HG02623 (cell line): ENCODE measurements around the gene RALGAPA2.
"Not testable (repeated sequence)": the region's sequence is repeated elsewhere in the genome, so short reads cannot be mapped to it uniquely, and the experiment has no call there.

ENCODE experiments used
- ATAC-seq: cut with Tn5 transposase; IDR thresholded peaks from one replicate; pipeline ENCODE4 v1.9.1; 2021; ENCODE audit warnings: moderate library complexity; ENCODE audit not compliant: unreplicated experiment

Gene RALGAPA2

DNA sequence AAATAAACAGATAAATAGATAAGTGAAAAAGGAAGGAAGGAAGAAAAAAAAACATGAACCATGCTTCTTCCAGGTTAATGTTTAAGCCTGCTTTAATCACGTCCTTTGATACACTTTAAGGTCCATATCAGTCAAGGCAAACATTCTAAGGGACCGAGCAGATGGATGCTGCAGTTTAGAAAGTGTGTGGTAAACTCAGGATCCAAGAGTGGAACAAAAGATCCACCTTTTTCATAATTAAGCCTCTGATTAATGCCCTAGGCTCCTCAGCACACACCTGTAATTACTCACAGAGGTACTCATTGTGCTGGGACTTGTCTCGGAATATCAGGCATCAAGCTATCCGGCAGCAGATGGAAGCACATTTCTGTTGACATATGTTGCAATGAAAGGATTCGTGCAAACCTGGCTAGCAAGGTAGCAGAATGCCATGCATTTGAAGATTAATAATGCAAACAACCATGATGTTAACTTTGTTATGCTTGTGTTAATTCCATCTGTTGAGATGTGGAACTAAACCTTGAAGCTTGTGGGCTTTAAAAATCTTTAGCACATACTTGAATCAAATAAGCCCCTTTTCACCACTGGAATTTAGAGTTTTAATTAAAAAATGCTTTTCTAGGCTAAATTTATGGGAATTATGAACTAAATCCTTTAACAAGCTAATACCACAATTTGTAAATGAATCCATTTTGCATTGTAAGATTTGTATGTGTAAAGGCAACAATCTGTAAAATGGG, 163.7 kb downstream of the RALGAPA2 start:
- no peak for ATAC-seq

DNA sequence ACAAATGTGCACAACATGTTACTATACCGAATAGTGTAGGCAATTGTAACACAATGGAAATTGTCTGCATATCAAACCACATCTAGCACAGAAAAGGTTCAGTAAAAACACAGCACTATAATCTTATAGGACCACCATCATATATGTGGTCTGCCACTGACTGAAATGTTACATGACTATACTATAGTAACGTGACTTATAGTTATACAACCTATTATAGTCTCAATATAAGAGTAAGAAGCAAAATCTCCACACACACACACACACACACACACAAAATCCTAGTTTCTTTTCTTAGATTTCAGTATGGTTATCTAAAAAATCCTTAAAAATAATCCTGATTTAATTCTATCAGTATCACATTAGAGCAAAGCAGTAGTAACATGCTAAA, 164.6 kb downstream of the RALGAPA2 start:
- no peak for ATAC-seq

DNA sequence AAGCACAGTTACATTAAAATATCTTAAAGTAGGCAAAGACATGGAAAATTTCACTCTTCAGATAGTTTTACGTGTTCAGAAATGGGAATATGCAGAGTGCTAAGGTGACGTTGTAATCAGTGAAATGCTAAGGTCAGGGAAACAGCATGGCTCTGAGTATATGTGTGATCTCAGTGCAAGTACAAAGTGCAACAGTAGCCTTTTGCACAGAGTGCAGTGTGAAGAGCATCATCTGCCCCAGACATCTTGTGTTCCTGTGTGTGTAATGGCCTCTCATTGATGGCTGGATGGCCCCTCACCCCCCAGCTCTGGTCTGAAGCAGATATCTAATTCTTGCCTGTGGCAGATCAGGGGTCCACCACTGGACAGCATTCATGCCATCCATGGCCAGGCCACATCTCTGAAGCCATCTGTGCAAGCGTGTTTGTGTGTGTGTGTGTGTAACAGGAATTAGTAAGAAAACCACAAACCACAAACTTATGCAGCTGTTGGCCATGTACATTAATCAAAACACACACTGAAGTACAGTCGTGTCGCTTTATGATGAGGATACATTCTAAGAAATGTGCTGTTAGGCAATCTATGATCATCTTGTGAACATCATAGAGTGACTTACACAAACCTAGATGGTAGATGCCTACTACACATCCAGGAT, 165.1 kb downstream of the RALGAPA2 start:
- no peak for ATAC-seq

DNA sequence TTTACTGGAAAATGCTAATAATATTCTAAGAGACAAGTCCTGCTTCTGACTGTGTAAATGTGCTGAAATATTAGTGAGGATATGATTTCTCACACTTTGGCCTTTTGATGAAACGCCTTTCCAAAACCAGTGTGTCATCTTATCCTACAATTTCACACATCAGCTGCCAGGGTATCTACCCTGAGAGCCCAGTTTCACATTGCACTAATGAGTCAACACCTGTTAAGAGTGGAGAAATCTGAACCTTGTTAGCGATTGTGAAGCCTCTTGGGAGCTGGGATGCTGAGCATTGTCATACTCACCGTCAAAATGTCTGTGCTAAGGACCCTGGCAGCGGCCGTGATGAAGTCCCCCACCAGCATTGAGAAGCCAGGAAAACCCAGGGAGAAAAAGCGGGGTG, 166.0 kb downstream of the RALGAPA2 start:
- no peak for ATAC-seq

DNA sequence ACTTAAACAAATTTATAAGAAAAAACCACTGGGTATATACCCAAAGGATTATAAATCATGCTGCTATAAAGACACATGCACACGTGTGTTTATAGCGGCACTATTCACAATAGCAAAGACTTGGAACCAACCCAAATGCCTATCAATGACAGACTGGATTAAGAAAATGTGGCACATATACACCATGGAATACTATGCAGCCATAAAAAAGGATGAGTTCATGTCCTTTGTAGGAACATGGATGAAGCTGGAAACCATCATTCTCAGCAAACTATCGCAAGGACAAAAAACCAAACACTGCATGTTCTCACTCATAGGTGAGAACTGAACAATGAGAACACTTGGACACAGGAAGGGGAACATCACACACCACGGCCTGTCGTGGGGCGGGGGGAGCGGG, 169.1 kb downstream of the RALGAPA2 start:
- ATAC-seq, result not testable (repeated sequence)

DNA sequence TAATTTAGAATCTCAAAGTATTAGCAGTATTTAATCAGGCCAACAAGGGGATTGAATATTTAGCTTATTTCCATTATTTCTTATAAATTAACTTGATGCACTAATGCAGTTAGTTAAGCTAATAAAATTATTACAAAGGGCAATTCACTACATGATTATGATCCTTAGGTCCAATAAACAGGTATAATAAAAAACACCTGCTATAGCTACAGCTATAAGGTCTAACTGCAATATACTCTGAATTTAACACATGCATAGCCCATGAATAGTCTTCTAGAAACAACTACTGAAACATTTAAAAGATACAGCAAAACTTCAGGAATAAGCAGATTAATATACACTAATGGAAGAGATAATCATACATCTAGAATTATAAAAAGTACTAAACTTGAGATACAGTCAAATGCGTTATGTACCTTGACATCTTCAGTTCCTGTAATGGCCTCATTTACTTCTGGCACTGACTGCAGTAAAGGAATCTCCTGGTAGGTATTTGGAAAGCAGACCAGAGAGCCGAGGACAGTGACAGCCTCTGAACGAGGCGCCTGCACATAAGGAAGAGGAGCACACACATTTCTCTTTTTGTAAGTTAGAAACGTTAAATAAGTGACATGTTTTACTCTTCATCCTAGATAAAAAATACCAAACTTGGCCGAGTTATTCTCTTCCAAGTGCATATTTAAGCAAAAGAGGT, 176.1 kb downstream of the RALGAPA2 start:
- no peak for ATAC-seq

DNA sequence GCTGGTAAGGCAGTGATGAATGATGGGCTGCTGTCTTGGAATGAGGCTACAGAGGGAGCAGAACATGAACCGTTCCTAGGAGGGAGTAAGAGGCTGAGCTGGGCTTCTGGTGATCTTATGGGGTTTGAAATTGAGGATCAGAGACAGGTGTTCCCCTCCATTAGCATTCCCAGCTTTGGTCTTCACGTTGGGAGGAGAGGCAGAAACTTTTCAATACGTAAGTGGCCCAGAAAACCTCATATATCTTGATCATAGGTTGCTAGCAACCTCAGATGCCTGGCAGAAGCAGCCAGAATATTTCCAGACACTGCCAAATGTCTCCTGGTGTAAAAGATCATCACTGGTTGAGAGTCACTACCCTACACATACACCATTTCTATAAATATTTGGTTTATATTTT, 177.4 kb downstream of the RALGAPA2 start:
- ATAC-seq, result no peak

DNA sequence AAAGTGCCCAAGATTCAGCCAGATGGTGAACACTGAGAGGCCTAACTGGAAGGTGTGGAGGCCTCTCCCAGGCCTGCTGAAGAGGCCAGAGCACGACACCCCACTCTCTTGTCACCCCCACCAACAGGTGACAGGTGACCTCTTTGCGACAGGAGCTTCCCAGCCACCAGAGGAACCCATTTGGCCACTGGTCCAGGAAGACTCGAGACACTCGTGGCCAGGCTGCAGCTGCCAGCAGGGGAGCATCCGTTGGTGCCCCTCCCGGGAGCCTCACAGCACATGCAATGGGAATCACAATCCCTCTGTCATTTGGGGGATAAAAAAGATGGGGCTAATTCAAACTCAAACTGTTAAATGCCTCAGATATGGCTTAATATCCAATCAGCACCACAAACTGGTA, 181.2 kb downstream of the RALGAPA2 start:
- no peak for ATAC-seq

DNA sequence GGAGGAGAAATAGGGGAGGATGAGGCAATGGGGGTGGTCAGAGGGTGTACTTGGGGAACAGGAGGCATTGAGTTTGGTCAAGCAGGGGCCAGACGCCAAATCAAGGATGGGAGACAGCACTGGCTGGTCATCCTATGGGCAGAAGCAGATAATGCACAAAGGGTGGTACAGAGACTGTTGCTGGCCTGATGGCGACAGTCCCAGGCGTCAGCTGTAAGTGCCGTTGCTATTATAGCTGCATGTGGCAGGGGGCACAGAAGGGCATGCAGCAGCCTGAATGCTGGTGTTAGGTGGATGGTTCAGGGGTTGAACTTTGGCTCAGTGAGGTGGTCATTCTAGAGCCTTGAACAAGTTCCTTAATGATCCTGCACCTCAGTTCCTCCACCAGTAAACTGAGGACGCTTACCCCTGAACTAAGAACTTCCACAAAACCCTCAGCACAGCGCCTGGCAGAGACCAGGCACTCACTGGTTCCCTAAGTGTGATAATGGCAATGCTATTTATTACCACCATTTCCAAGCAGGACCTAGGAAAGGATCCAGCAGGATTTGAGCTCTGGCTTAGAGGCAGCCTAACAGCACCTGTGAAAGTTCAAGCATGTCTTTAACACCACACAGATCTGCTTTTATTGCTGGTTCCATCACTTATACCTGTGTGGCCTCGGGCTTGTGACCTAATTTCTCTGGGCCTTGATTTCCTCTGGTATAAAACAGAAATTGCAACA, 181.9 kb downstream of the RALGAPA2 start:
- no peak for ATAC-seq

DNA sequence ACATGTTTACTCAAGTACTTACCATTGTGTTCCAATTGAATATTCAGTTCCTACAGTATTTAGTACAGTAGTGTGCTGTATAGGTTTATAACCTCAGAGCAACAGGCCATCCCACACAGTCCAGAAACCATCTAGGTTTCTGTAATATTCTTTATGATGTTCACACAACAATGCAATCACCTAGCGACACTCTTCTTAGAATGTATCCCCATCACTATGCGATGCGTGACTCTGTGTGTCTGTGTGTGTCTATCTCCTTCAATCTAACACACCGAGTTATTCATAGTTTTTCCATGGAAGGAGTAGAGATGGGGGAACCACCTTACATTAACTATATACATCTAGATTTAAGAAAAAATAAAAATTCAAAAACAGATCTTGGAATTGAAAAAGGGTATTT, 182.8 kb downstream of the RALGAPA2 start:
- no peak for ATAC-seq

DNA sequence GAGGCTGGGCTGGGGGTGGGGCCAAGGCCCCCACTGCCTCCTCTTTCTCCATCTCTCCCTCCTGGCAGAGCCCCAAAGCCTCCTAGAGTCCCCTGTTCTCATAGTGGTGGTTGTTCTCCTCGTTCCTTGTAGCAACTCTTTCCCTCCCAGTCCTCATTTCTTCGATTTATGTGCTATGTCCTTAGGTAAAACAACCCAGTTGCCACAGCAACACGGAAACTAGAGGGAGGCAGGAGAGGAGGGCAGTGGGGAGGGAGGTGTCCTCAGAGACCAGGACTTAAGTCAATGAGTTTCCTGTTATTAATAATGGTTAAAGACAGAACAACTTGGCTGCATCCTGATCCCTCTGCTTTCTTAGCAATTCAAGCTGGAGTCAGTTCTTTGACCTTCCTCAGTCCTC, 183.6 kb downstream of the RALGAPA2 start:
- no peak for ATAC-seq

DNA sequence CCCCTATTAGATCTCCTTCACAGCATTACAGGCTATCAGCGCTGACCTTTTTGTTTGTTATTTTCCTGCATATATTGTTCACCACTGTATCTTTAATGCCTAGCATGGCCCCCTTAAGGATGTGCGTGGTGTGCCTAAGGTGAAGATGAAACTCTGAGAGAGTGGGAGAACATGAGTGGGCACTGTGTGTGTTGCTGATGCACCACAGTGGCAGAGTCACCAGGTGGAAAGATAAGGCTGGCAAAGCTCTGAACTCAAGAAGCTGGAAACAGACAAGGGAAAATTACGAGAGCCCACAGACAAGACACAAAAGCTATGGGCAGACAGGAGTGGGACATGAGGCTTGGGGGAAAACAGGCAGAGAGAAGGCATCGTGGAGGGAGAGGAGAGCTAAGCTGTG, 184.8 kb downstream of the RALGAPA2 start:
- ATAC-seq, result no peak

DNA sequence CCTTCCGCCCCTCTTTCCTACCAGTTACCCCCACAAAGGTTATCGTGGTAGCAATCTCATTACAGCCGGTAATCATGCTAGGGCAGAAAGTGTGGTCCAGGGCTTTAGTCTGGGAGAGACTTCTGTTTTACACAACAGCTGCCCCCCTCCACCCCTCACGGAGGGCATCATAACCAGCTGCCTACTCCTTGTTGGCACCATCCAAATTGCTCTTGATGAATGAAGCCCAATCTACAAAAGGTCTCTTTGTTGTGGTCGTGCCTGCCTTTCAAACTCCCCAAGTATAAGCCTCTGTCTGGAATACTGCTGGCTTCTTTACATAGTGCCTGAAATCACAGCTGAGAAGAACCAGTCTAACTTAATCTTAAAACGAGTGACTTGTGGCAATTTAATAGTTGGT, 186.7 kb downstream of the RALGAPA2 start:
- ATAC-seq, result no peak

DNA sequence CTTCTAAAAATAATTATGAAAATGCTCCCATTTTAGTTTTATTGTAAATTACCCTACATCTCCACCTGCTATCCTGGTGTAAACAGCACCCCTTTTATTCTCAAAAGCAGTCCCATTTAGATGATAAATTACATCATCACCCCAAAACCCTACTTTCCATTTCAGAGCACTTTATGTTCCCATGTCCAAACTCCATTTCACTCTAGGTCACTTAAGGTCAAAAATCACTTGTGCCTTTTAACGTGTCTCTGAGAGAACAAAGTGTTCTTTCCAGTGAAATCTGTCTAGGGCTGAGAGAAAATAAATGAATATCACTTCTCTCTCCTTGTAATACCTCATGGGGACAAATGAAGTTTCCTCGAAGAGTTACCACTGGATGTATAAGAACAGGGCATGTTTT, 187.2 kb downstream of the RALGAPA2 start:
- no peak for ATAC-seq

DNA sequence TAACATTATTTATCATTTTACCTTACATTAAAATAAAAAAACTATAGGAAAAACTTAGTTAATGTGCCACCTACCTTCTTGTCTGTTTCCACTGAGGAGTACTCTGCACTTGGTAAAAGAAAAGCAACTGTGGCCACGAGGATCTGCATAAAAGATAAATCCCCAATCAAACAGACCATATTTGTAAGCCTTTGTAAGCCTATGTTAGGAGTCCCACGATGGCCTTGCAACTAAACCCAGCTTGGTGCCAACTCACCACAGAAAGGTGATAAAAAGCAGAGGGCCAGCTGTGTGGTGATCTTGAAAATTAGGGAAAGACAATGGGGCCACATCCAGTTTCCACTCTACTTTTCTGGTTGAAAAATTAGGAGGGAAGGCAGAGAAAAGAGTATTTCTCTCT, 187.7 kb downstream of the RALGAPA2 start:
- ATAC-seq, result no peak

DNA sequence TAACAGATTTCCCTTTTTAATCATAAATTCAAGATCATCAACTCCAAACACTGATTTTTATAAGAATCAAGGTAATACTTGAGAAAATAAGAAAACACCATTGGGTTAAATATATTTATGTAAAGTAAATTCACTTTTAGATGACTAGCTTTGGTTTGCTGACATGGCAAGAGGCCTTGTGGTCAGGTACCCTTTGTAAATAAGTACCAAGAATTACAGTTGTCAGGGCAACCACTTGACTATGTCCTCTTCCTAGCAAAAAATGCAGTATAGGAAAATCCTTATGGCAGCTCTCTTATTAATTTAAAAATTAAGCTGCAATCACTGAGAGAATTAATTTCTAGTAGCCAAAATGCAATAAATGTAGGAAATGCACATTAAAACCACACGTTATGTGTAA, 190.7 kb downstream of the RALGAPA2 start:
- ATAC-seq, result no peak

DNA sequence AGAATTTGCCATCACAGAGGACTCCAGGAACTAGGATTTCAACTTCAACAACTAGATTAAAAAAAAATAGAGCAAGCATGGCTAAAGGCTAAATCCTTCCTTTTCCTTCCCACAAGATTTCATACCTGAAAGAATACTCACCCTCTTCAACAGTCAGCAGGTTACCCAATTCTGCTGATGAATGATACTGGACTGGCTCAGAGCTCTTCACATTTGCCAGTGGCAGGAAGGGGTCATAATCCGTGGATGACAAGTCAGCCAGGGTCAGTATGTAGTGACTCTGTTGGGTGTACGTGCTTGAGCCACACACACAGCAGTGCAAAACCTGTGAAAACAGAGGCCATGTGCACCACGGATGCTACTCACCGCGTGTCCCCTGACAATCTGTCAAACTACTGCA, 191.7 kb downstream of the RALGAPA2 start:
- ATAC-seq, result no peak

DNA sequence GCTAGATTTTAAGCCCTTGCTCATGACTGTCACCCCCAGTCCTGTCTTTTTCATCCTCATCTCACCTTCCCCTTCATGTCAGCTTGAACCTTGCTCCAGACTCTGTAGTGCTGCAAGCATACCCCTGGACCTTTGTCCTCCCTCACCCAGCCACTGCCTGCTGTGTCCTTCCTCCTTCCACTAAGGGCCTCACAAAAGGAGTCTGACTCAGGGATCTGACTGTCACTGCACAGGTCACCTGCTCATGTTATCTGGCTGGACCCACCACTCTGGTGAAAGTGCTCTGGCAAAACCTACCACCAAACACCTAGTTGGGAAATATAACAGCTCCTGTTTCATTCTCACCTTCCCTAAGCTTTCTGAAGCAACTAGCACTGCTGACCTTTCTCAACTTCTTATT, 193.2 kb downstream of the RALGAPA2 start:
- ATAC-seq, result no peak

DNA sequence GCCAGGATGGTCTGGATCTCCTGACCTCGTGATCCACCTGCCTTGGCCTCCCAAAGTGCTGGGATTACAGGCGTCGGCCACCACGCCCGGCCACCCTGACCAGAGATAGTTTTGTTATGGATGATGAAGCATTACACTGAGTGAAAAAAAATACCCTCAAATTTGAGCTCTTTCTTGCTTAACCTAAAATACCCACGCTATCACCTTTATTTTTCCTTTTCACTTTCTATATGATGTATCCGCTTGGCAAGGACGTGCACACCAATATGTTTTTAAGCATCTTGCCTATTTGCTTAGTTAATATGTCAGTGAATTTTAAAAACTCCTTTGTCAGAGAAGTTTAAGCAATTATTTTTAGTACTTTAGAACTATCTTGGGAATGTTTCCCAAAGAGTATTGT, 194.2 kb downstream of the RALGAPA2 start:
- no peak for ATAC-seq

DNA sequence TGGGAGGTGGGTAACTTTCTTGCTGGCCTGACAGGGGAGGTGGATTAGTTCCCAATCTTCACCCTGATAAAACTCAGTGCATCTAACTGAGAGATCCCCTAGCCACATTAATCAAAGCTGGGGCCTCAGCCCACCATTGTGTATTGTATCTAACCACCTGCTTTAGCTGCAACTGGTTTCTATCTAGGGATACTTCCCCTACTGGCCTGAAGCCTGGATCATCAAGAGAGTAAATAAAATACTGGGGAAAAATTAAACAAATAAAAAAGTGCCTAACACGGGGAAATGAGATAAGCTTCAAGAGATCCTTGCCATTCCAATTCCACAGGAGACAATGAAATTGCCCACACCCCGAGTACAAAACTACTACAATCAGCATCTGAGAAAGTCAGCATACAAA, 195.1 kb downstream of the RALGAPA2 start:
- no peak for ATAC-seq

DNA sequence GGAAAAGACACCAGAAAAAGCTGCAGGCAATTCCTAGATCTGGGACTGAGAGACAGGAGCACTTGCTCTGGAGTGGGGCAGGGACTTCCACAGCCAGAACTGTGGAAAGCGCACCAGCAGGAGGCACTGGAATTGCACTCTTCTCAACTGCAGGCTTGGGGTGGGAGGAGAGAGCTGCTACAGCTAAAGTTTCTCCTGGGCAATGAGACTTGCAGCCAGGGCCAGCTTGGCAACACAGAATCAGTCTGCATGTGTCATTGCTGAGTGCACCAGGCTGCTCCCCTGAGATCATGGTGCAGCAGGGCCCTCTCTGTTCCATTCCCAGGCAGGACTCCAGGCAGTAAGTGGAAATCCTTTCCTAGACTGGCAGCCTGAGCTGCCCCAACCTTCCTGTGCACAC, 198.7 kb downstream of the RALGAPA2 start:
- ATAC-seq, result no peak

DNA sequence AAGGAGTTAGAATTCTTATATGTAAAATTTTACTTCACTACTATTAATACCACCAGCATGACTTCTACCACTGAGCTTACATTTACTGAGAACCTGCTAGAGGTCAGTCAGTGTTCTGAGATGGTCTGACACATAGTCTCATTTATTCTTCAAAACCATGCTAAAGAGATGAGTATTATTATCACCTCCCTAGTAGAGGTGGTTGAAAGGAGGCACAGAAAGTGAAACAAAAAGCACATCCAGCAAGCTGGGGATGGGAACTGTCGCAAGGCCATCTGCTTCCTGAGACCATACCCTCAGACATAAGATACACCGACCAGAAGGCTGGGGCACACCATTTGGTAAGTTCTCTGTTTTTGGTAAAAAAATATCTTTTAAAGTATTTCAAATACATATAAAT, 206.9 kb downstream of the RALGAPA2 start:
- no peak for ATAC-seq
